NCI-H1417 treated with DMSO at 0.1 percent for 48 hours (cell line): ENCODE data around the gene LYPD6B.

Experiments used
- DNase-seq: peaks from one replicate; lab custom pipeline; 2025; lab: John Stamatoyannopoulos, UW

The LYPD6B gene

GRCh38 chr2:149012545-149012944 lies 26.0 kb upstream of the LYPD6B start:
- no peak for DNase-seq

GRCh38 chr2:149015501-149015900 lies 23.0 kb upstream of the LYPD6B start:
- no peak for DNase-seq

- no peak for DNase-seq
Observed at GRCh38 chr2:149015926-149016563, 22.5 kb upstream of the LYPD6B start.

GRCh38 chr2:149017116-149017985 lies 21.1 kb upstream of the LYPD6B start:
- DNase-seq: peak; percentile 11

DNA sequence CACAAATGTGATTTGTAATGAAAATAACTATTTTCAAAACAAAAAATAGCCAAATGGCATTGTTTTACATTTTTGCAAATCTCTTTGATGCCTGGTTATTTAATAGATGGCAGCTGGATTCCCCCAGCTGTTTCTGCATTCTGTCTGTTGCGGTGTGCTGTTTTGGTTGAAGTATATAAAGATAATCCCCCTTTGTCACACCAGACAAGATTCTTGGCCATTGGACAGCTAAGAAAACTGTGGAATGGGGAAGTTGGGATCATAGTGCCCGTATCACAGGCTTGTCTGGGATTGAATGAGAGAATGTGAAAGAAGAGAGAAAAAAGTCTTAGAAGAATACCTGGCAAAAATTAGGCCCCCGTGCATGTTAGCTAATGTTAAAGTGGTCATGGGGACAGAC lies 19.5 kb upstream of the LYPD6B start:
- DNase-seq: no peak

DNA sequence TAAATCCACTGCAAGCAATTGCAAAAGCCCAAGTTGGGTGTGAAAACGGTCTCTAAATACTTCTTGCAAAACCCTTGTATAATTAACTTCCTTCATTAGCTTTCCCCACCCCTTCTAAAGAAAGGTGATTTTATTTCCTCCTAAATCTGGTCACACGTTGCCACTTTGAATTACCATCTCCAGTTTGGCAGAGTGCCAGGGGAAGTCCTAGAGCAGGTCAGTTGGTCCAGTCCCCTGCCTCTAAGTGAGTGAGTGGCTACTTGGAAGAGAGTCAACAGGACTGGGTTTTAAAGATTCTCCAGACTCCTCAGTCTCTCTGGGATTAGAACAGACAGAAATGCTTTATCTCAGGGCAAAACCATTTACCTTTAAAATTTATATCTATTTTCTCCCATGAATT lies 18.7 kb upstream of the LYPD6B start:
- no peak for DNase-seq

DNA sequence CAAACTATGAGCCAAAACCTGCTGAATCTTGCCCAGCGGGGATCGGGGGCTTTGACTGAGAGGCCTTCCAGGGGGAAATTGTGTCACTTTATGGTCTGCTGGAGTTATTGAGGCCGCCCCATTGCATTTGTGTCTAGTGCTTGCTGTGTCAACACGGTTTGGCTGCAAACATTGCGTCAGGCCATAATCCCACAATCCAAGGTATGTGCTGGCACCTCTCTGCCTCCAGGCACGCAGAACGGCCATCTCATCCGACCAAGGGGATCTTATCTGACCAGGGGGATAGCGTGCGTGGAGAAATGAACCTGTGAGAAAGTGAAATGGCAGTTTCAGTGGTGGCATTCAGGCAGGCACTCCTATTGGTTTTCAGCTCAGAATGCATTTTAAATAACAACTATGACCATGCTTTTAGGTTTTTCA lies 18.1 kb upstream of the LYPD6B start:
- DNase-seq: no peak

- DNase-seq: no peak
Observed at GRCh38 chr2:149021271-149021719, 17.2 kb upstream of the LYPD6B start.

DNA sequence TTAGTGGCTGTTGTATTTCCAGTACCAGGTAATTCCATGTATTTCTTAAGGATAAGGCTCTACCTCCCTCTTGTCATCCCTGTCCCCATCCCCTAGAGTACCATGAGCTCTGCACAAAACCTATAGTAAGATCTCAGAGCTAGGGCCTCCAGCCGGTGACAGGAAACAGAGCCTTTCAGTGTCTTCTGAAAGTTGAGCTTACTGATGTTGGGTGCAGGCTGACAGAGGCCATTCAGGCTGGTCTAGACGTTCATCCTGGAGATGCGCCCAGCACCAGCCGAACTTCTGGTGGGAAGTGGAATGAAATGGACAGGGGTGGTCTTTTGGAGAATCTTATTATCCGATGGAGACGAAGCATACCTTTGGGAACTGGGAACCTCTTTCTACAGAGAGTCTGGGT lies 16.7 kb upstream of the LYPD6B start:
- no peak for DNase-seq

GRCh38 chr2:149023091-149023490 lies 15.4 kb upstream of the LYPD6B start:
- DNase-seq: no peak

- no peak for DNase-seq
Observed at GRCh38 chr2:149027590-149028250, 10.8 kb upstream of the LYPD6B start.

DNA sequence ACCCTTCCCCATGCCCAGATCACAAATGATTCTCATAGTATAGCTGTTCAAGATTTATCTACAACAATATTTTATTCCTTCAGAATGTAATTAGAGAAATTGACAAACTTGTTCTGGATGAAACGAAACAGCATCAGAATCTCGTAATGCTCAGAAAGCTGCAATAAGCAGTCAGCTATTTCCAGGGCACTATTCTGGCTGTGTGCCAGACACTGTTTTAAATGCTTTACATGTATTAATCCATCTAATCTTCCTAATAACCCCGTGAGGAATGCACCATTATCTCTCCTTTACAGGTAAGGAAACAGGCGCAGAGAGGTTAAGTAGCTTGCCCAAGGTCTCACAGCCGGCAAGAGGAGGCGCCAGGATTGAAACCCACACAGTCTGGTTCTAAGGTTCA lies 10.1 kb upstream of the LYPD6B start:
- no peak for DNase-seq

DNA sequence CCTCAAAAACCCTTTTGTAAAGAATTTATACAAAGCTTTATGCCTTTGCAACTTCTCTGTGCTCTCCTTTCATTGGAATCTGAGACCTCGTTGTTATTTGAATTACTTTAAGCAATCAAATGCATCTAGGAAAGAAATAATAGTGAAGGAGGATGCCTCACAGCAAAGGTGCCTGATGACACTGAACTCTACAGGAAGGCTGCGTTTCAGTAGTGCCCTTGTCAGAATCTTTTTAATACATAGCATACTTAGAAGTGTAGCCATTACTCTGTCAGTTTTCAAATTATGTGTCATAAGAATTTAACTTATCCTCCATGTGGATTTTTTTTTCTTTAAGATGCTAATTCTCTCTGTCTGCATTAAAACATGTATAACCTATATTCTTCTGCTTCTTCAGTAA lies 9.6 kb upstream of the LYPD6B start:
- no peak for DNase-seq

DNA sequence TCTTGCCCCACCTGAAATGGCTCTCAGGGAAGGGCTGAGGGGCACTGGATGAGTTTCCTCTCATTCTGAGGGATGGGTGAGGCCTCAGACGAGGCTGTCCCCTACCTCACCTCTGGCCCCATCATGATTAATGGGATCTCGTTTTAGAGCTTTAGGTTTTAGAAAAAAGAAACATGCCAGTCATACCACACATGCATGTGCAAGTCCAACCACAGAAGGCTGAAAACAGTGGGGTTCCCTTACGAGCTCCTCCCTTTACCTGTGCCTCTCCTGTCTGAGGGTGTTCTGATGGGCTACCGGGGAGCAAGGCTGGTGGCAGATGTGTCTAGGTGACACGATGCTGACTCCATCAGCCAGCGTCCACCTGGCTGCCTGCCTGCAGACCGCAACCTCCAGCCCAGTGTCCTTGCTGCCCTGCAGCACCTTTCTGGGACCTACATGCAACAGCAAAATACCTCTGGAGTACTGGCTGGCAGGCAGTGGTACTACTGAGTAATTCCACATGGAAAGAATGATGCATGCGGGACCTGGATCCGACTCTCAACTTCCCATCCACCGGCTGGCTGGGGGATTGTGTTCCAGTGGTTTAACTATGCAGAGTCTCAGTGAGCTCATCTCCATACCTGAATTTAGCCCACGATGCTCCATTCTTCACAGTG lies 9.1 kb upstream of the LYPD6B start:
- no peak for DNase-seq

- no peak for DNase-seq
Observed at GRCh38 chr2:149031396-149031795, 7.1 kb upstream of the LYPD6B start.

GRCh38 chr2:149033716-149034115 lies 4.8 kb upstream of the LYPD6B start:
- peak; percentile 11 for DNase-seq

GRCh38 chr2:149034406-149034805 lies 4.1 kb upstream of the LYPD6B start:
- no peak for DNase-seq

- DNase-seq: no peak
Observed at GRCh38 chr2:149036507-149037293, 1.8 kb upstream of the LYPD6B start.

DNA sequence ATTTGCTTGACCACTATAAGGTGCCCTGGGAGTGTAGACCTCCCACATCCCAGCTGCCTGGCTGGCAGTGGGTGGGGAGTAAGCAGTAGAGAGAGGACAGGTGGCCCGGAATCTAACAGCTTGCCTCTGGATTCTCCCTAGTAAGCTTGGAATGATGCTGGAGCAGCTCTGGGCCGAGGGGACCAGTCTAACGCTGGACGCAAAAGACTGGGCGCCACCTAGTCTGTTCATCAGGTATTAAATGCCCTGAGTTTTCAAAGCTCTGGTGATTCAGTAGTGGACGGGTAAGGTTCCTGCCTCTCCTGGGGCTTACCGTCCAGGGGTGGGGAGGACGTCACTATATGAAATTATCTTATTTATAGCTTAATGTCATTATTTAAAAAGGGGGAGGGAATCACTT lies 648 bp upstream of the LYPD6B start:
- no peak for DNase-seq

DNA sequence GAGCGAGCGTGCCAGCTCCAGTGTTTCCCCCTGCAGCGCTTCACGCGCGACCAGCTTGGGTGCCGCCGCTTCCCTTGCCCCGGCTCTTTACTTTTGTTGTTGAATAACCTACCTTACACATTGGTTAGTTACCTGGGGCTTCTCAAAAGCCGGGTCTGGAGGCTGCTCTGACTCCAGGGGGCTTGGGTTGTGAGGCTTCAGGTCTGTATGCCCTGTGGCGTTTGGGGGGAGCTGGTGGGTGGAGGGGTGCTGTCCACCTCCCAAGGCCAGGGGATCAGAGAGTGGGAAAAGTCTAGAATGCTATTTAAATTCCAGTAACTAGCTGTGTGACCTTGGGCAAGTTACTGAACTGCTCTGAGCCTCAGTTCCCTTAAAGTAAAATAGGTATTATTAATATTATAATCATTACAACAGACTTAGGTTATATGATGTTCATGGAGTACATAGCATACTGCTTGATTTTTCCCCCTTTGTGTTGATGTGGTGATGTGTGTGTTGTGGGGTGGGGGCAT lies 770 bp downstream of the LYPD6B start:
- no peak for DNase-seq

- DNase-seq: no peak
Observed at GRCh38 chr2:149040451-149040850, 2.0 kb downstream of the LYPD6B start.
